Heart left ventricle (tissue), 16 donors: ENCODE results near the gene GCNT2. TPM values are rescaled to one million over a fixed set of nuclear protein-coding genes. Genes with fewer than 3 reads are reported as not detected.
"Not testable (repeated sequence)": the region's sequence is repeated elsewhere in the genome, so short reads cannot be mapped to it uniquely, and the experiment has no call there.

ENCODE experiments used
- ATAC-seq, 4 donors: fragments of 200-7000 bp; cut with Tn5 transposase; one replicate each; pipeline ENCODE4 v1.9.1; 2020 to 2022; ENCODE audit warnings: moderate library complexity in 4 of 4, mild to moderate bottlenecking in 3 of 4, moderate number of reproducible peaks in 1 of 4
- DNase-seq, 5 donors: peaks; one replicate each; pipeline ENCODE4 v3.0.0-alpha.2; 2020
- H3K27ac ChIP-seq, 12 donors: fragments of 200-600 bp; sonication (generic) in 4 of 12; one replicate each; pipeline versions ENCODE4 v1.5.0 to v1.8.0; 2016 to 2022; ENCODE audit warnings: mild to moderate bottlenecking in 2 of 12
- H3K27me3 ChIP-seq, 9 donors: fragments of 200-600 bp; sonication (generic) in 2 of 9; one replicate each; pipeline versions ENCODE4 v1.5.1 to v1.8.0; 2016 to 2022; ENCODE audit warnings: mild to moderate bottlenecking in 3 of 9
- H3K36me3 ChIP-seq, 9 donors: fragments of 200-600 bp; sonication (generic) in 2 of 9; one replicate each; pipeline versions ENCODE4 v1.5.0 to v1.8.0; 2018 to 2022; ENCODE audit warnings: mild to moderate bottlenecking in 2 of 9
- H3K4me1 ChIP-seq, 12 donors: fragments of 200-600 bp; sonication (generic) in 4 of 12; one replicate each; pipeline versions ENCODE4 v1.5.0 to v1.8.0; 2016 to 2022; ENCODE audit warnings: mild to moderate bottlenecking in 3 of 12
- H3K4me3 ChIP-seq, 12 donors: fragments of 200-600 bp; sonication (generic) in 4 of 12; one replicate each; pipeline versions ENCODE4 v1.5.0 to v1.8.0; 2017 to 2022; ENCODE audit warnings: mild to moderate bottlenecking in 9 of 12, moderate library complexity in 4 of 12
- H3K9me3 ChIP-seq, 12 donors: fragments of 200-600 bp; sonication (generic) in 4 of 12; one replicate each; pipeline versions ENCODE4 v1.5.0 to v1.8.0; 2016 to 2022; ENCODE audit warnings: mild to moderate bottlenecking in 1 of 12
- POLR2A ChIP-seq, 2 donors: fragments of 450-650 bp; IDR thresholded peaks; one replicate each; pipeline ENCODE4 v1.6.1; 2017; ENCODE audit warnings: antibody characterized with exemption in 2 of 2, mild to moderate bottlenecking in 2 of 2, moderate library complexity in 2 of 2
- WGBS, 4 donors: extraction: QIAGEN DNeasy Blood & Tissue Kit in 2 of 4; methylation state at CpG; one replicate each; pipeline versions ENCODE4 v1.1.5 to v1.1.7; 2013 to 2018; 5-methylcytosine and 5-hydroxymethylcytosine counted together
- intact Hi-C, 10 donors: fragments of 100-400 bp; cut with DNase I; formaldehyde crosslinking; loops; one replicate each; pipeline versions ENCODE4 v1.11.1 to v1.14.2; 2022
- polyA plus RNA-seq, 2 donors: library from polyadenylated mRNA; stranded (reverse); fragments of 200-250 nt; gene quantifications; one replicate each; pipeline ENCODE4 v1.2.3, GENCODE V29; 2013
- total RNA-seq, 9 donors: library from RNA; depleted of rRNA in 2 of 9; stranded (reverse); fragments of >200 nt in 2 of 9; fragmentation: NEBNext Ultra II Directional in 3 of 9; extraction: Animal tissue kit (Norgen Biotek cat#: 25700) in 3 of 9; gene quantifications; one replicate each; pipeline versions ENCODE4 v1.1.0 to v1.2.4, GENCODE V29; 2016 to 2023
- TF ChIP-seq, protein P1 (sequence below), 12 donors: fragments of 200-600 bp; sonication (generic) in 4 of 12; IDR thresholded peaks; one replicate each; pipeline versions ENCODE4 v1.5.0 to v1.8.0; 2018 to 2022; ENCODE audit warnings: antibody characterized with exemption in 12 of 12, mild to moderate bottlenecking in 5 of 12
- donor health status: ischemic (EF 13 %, LVEDD 7.1; RV severe dilation, severe dysfunction).
- donor health status: healthy with polysubstance abuse.
- donor health status: DM: no; HTN: yes; CAD: no.
- donor health status: DM: no; HTN: no; CAD: no.
- donor health status: ischemic (EF 25% LVEDD 6.9; RV normal size, moderate dysfunction).
- donor health status: ischemic (EF 25% LVEDD 5.7; RV mildly dilated, moderate dysfunction).
- donor health status: healthy.
- donor health status: DM: yes; HTN: yes; CAD: no.
- donor health status: ischemic (EF 35%, LVEDD 5.7; RV mildly dilated, moderate dysfunction).
- donor health status: nonischemic (EF 11% LVEDD 7.7; RV severe dilation, severe dysfunction).
- donor health status: DM: yes; HTN: yes; CAD: no.
- donor health status: PGD.
- donor health status: ischemic (EF 29% LVEDD 5.4; RV normal size, mild dysfunction).
- donor health status: nonischemic (EF 23%, LVEDD 6.1; RV moderate dilation, normal function).

The GCNT2 gene
- total and polyA plus RNA-seq, 11 donors = 15.1 to 68.8 (median 40.9) TPM

DNA sequence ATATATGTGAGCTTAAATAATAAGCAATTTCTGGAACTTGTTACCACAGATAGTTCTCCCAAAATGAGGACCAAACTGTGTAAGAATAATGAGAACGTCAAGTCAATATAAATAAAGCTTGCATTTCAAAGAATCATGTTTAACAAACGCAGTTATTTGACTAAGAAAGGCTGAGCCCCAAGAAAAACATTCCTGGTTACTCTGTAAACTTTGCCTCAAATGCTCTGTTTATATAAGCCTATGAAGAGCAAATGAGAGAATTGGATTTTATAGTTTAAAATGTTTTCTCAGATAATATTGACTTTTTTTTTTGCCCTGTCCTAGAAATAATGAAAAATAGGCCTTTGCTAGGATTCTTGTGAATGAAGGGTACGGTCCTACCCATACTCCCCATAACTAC lies 91.9 kb downstream of the GCNT2 start:
- no peak for ATAC-seq
- TF ChIP-seq, protein P1, sequence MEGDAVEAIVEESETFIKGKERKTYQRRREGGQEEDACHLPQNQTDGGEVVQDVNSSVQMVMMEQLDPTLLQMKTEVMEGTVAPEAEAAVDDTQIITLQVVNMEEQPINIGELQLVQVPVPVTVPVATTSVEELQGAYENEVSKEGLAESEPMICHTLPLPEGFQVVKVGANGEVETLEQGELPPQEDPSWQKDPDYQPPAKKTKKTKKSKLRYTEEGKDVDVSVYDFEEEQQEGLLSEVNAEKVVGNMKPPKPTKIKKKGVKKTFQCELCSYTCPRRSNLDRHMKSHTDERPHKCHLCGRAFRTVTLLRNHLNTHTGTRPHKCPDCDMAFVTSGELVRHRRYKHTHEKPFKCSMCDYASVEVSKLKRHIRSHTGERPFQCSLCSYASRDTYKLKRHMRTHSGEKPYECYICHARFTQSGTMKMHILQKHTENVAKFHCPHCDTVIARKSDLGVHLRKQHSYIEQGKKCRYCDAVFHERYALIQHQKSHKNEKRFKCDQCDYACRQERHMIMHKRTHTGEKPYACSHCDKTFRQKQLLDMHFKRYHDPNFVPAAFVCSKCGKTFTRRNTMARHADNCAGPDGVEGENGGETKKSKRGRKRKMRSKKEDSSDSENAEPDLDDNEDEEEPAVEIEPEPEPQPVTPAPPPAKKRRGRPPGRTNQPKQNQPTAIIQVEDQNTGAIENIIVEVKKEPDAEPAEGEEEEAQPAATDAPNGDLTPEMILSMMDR (IDR thresholded peaks at IDR 0.05) = no peak
- no peak for TF ChIP-seq POLR2A (IDR thresholded peaks at IDR 0.05)
- Histone ChIP-seq H3K27me3 (no peaks in the 10 kb centered on the region), H3K4me1 (peaks cover 0 to 32% (median 5%) of the 10 kb centered on the region in 12 donors), H3K27ac (peak overlapping the region in 5 of 12 donors; percentile 16 to 43 (median 24)), H3K4me3 (no peak overlapping the region), H3K9me3 (peaks cover 0 to 6% (median 0%) of the 10 kb centered on the region in 12 donors), H3K36me3 (no peaks in the 10 kb centered on the region)
- DNase-seq = no peak
- intact Hi-C loops = loop anchor here in 2 of 10 donors (5.0 to 10.0 kb wide), 2 partner anchors 88 to 91 kb away; partner anchors contain the start of gene GCNT2 (in 2 of the 2)
- 38 to 58% (median 47%) methylated on average over 3 of the region's 3 CpGs for WGBS, 4 donors

- Histone ChIP-seq H3K4me3 (no peak overlapping the region), H3K9me3 (peaks cover 0 to 6% (median 0%) of the 10 kb centered on the region in 12 donors), H3K27ac (peak overlapping the region in 2 of 12 donors; percentile 16 to 43), H3K27me3 (no peaks in the 10 kb centered on the region), H3K4me1 (peaks cover 0 to 28% (median 5%) of the 10 kb centered on the region in 12 donors), H3K36me3 (no peaks in the 10 kb centered on the region)
- WGBS, 4 donors = 26 to 44% (median 37%) methylated on average over 2 of the region's 2 CpGs
- TF ChIP-seq, protein P1 (IDR thresholded peaks at IDR 0.05) = no peak
- TF ChIP-seq POLR2A (IDR thresholded peaks at IDR 0.05) = no peak
- DNase-seq = no peak
- ATAC-seq = peak in 1 of 4 donors; percentile 10
- intact Hi-C loops = loop anchor here in 2 of 10 donors (5.0 to 10.0 kb wide), 2 partner anchors 89 to 91 kb away; partner anchors contain the start of gene GCNT2 (in 2 of the 2)
Measured at GRCh38 chr6:10613723-10614122, 92.6 kb downstream of the GCNT2 start.

DNA sequence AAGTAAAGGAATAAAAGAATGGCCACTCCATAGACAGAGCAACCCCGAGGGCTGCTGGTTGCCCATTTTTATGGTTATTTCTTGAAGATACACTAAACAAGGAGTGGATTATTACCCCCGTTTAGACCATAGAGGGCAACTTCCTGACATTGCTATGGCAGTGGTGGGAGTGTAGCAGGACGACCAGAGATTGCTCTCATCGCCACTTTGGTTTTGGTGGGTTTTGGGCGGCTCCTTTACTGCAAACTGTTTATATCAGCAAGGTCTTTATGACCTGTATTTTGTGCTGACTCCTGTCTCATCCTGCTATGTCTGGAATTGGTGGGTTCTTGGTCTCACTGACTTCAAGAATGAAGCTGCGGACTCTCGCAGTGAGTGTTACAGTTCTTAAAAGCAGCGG lies 94.5 kb downstream of the GCNT2 start:
- Histone ChIP-seq H3K9me3 (no peaks in the 10 kb centered on the region), H3K27ac (peak overlapping the region in 1 of 12 donors; percentile 47), H3K4me1 (peaks cover 0 to 14% (median under 1%) of the 10 kb centered on the region in 12 donors), H3K36me3 (peaks cover 0 to 4% (median 0%) of the 10 kb centered on the region in 9 donors), H3K27me3 (no peaks in the 10 kb centered on the region), H3K4me3 (no peak overlapping the region)
- no peak for ATAC-seq
- intact Hi-C loops = loop anchor here in 1 of 10 donors (10.0 kb wide), 1 partner anchor 91 kb away; the partner anchor contains the start of gene GCNT2
- no peak for TF ChIP-seq POLR2A (IDR thresholded peaks at IDR 0.05)
- TF ChIP-seq, protein P1 (IDR thresholded peaks at IDR 0.05) = no peak
- DNase-seq = no peak
- 75 to 89% (median 83%) methylated on average over 8 of the region's 8 CpGs for WGBS, 4 donors

DNA sequence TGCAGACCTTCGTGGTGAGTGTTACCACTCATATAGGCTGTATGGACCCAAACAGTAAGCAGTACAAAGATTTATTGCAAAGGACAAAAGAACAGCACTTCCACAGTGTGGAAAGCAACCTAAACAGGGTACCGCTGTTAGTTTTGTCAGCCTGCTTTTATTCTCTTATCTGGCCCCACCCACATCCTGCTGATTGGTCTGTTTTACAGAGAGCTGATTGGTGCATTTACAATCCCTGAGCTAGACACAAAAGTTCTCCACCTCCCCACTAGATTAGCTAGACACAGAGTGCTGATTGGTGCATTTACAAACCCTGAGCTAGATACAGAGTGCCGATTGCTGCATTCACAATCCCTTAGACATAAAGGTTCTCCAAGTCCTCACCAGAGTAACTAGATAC lies 95.1 kb downstream of the GCNT2 start:
- not testable (repeated sequence) for H3K27me3 ChIP-seq, H3K4me3 ChIP-seq, H3K9me3 ChIP-seq, DNase-seq, H3K36me3 ChIP-seq, ATAC-seq
- H3K4me1 ChIP-seq = peaks cover 0 to 13% (median 0%) of the 10 kb centered on the region in 12 donors
- intact Hi-C loops = loop anchor here in 1 of 10 donors (10.0 kb wide), 1 partner anchor 91 kb away; the partner anchor contains the start of gene GCNT2
- 86 to 95% (median 89%) methylated on average over 3 of the region's 3 CpGs for WGBS, 4 donors
- H3K27ac ChIP-seq = peak overlapping the region in 1 of 12 donors; percentile 47
